Stimulated activated CD4-positive, alpha-beta T cell treated with anti-CD3 and anti-CD28 coated beads, Interleukin-2, amount 100 ng/mL, for 4 hours (primary cell): ENCODE results near the gene AKAP17A.

Source experiments
- DNase-seq: peaks from one replicate; pipeline ENCODE4 v3.0.0-alpha.2; 2020; ENCODE audit warnings: low read depth

The AKAP17A gene

GRCh38 chrX:1584237-1585011 lies 7.0 kb upstream of the AKAP17A start:
- DNase-seq, result no peak

DNA sequence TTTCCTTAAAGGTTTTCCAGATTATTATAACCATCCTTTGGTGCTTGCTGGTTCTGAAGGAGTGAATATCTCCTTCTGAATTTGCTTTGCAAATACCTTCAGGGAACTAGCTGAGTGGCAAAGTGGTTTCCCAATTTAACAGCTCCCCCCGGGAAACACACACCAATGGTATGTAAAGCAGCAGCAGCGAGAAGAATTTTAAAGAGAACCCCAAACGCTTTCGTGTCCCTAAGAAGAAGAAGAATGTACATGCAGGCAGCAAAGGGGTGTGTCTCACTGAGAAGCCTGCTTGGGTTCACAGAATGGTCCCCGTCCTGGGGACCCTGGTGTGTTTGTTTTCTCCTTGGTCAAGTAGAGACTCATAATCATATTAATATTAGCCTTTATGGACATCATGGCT lies 4.2 kb upstream of the AKAP17A start:
- no peak for DNase-seq

DNA sequence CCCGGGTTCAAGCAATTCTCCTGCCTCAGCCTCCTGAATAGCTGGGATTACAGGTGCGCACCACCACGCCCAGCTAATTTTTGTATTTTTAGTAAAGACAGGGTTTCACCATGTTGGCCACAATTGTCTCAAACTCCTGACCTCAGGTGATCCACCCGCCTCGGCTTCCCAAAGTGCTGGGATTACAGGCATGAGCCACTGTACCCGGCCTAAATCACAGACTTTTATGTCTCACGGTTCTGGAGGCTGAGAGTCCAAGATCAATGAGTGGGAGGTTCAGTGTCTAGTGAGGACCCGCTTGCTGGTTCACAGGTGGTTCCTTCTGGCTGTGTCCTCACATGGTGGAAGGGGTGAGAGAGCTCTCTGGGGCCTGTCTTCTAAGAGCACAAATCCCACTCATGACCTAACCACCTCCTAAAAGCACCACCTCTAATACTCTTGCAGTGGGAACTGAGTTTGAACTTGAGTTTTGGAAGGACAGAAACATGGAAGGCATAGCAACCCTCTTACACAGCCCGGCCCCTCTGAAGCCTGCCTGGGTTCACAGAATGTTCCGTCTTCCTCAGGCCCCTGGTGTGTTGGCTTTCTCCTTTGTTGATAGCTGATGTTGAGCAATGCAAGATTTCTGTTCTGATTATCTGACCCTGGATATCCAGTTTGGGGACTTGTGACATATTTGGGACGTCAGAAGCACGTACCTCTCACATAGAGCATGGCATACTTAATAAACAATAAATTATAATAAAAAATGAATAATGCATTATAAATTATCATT lies 1.9 kb upstream of the AKAP17A start:
- DNase-seq, result no peak

DNA sequence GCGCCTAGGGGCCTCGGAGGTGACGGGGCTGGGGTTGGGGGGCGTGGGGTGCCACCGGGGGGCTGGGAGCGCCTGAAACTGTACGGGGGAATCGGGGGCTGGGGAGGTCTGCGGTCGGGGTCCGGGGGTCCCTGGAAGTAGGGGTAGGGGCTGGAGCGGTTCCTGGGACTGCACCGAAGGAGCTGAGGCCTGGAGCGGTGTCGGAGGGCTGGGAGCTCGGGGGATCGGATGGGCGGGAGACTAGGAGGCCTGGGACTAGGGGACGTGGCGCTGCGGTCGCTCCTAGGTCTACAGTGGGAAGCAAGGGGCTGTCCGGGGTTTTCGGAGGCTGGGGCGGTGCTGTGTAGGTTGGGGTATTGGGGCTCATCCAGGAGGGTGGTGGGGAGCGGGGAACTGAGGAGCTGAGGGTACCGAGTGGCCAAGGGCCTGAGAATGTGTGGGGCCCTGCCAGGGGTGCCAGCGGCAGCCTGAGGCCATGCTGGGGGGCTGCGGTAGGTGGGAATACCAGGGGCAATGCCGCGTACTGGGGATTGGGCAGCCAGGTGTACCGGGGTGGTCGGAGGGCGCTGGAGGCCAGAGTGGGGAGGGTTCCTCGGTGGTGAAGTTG lies 562 bp downstream of the AKAP17A start:
- no peak for DNase-seq

GRCh38 chrX:1592470-1593142 lies 1.2 kb downstream of the AKAP17A start:
- DNase-seq, result no peak

- no peak for DNase-seq
Measured at GRCh38 chrX:1593286-1594271, 2.2 kb downstream of the AKAP17A start.

DNA sequence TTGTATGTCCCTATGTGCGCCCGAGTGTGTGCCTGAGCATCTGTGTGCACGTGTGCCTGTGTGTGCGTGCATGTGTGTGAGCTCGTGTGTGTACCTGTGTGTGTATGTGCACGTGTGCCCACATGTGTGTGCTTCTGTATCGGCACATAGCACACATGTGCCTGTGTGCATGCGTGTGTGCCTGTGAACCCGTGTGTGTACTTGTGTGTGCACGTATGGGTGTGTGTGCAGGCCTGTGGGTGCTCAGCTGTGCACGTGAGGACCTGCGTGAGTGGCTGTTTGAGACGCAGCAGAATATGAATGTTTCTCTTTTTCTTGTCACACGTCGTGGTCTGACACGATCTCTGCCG lies 4.3 kb downstream of the AKAP17A start:
- DNase-seq, result no peak

DNA sequence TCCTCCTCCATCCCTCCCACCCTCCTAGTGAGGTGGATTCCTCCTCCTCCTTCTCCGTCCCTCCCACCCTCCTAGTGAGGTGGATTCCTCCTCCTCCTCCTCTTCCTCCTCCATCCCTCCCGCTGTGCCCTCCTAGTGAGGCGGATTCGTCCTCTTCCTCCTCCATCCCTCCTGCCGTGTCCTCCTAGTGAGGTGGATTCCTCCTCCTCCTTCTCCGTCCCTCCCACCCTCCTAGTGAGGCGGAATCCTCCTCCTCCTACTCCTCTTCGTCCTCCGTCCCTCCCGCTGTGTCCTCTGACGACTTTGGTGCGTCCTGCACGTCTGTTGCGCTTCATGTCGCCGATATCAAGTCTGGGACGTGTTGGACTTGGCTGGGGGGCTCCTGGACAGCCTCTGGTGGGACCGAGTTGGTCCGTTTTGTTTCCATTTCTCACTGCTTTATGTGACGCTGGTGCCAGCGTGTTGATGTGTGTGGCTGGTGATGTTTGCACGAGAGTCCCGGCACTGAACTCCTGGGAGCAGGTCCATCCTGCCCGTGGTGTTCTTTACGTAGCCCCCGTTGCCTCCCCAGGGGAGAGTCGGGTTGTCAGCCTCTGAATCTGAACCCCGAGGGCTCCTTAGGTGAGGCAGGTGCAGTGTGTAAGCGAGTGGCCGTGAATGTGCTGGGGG lies 5.4 kb downstream of the AKAP17A start:
- no peak for DNase-seq

- no peak for DNase-seq
Measured at GRCh38 chrX:1597345-1598020, 6.1 kb downstream of the AKAP17A start.

DNA sequence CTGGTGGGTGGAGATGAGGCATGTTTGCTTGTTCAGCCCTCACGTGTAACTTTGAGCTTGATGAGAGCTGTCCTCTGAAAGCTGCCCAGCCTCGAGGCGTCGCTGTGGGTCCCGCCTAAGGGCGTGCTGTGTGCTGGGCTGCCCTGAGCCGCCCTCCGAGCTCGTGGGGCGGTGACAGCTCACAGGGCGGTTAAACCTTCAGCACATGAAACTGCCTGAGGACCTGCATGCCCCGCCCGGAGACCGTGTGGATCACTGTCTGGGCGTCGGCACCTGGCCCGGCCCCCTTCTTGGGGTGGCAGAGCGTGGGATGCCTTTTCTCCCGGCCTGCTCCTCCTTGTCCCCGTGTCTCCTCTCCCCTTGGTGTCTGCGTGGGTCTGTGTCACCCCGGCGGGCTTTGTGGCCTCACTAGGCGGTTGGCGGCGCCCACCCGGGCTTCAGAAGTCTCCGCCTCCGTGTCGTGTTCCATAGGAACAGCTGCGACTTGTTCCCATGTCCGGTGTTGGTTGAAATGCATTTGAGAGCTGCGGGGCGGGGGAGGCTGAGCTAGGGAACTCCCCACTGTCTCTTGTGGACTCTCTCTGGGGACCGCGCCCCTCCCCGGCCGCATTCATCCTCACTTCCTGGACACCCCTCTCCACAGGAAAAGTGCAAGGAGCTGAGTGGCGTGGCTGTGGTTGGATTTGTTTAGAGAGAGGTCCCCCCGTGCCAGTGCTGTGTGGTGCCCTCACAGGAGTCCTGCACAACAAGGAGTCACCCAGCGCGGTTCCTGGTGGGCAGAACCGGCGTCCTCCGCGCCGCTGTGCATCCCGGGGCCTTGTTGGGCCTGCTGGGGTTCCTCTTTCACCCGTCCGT lies 6.8 kb downstream of the AKAP17A start:
- no peak for DNase-seq

DNA sequence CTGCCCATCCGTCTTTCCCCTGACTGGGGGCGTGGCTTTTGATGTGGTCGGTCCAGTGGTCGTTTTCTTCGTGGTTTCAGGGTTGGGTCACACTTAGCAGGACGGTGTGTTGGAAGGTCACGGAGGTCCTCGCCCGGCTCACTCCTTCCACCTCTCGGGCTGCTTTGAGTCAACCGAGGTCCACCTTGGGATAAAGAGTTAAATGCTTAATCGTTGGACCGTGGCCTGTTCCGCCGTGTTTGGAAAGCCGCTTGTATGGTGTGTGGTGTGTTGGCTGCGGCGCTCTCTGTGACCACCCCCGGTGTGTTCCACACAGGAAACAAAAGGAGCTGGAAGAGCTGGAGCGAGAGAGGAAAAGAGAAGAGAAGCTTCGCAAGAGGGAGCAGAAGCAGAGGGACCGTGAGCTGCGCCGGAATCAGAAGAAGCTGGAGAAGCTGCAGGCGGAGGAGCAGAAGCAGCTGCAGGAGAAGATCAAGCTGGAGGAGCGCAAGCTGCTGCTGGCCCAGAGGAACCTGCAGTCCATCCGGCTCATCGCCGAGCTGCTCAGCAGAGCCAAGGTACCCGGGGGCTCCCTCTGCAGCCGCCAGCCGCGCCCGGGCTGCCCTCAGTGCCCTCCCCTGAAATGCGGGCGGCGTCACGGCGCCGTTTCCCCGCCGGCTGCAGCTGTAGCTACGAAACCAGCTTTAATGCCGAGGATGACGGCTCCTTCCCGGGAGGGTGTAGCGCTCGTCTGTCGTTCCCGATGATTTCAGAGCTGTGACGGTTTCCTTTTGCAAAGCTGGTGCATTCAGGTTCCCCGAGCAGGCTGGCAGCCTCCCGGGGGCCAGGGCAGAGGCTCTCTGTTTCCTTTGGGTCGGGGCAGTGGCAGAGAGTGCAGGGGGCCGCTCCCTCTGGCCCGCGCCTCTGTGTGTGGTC lies 7.7 kb downstream of the AKAP17A start:
- DNase-seq, result no peak

DNA sequence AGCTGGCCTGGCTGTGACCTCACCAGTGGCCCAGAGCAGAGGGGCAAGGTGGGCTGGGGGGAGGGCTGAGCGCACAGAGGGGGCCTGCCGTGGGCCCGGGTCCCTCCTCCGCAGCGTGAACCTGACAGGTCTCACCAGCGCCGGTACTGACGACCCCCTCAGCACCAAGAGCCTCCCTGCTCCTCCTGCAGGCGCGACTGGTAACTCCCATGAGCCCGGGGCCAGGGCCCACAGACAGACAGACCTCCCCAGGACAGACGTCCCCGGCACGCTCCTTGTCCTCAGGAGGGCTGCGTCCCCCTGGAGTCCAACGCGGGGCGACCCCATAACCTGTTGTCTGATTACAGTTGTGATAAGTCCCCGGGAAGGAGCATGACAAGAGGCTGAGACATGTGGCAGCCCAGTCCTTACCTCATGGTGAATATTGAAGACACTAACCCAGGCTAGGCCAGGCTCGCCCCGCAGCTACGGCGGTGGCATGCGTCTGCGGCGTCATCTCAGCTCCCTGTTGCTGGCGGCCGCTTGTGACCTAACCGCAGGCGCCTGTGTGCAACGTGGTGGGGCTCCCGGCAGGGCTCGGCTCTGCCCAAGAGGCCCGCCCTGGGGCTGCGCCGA lies 8.5 kb downstream of the AKAP17A start:
- DNase-seq, result no peak

- DNase-seq, result no peak
Measured at GRCh38 chrX:1600406-1601050, 9.1 kb downstream of the AKAP17A start.

DNA sequence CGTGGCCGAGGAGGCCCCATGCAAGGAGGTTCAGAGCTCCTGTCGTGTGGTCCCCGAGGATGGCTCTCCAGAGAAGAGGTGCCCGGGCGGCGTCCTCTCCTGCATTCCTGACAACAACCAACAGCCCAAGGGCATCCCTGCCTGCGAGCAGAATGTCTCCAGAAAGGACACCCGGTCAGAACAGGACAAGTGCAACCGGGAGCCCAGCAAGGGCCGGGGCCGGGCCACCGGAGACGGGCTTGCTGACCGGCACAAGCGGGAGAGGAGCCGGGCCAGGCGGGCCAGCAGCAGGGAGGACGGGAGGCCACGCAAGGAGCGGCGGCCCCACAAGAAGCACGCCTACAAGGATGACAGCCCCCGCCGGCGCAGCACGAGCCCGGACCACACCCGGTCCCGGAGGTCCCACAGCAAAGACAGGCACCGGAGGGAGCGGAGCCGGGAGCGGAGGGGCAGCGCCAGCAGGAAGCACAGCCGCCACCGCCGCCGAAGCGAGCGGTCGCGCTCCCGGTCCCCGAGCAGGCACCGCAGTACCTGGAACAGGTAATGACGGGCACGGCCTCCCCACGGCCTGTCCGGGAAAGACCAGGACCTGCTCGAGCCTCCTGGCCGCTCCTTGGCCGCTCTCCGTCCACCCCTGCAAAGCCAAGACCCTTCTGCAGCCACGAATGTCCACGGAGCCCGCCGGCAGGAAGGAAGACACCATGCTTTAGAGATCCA lies 9.8 kb downstream of the AKAP17A start:
- DNase-seq, result no peak

- DNase-seq, result no peak
Measured at GRCh38 chrX:1601768-1602085, 10.3 kb downstream of the AKAP17A start.

- no peak for DNase-seq
Measured at GRCh38 chrX:1602299-1602698, 10.9 kb downstream of the AKAP17A start.

DNA sequence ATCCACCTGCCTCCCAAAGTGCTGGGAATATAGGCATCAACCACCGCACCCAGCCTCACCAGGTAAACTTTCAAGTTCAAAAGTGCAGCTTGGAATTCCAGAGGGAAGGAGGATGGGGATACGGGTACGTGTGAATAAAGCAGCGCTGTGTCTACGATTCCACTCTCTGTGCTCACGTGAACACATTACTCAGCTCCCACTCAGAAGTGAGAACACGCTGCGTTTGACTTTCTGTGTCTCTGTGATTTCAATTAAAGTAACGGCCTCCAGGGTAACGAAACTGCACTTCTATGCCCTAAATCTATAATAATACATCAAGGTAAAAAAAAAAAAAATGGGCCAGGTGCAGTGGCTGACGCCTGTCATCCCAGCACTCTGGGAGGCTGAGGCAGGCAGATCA lies 15.1 kb downstream of the AKAP17A start:
- no peak for DNase-seq
